Common myeloid progenitor, CD34-positive (primary cell): ENCODE data around the gene TTYH2.

Source experiments
- CTCF ChIA-PET: fragments of 350-600 bp; sonication (Branson Sonifier 250); formaldehyde crosslinking; loops from one replicate; lab custom pipeline; 2021; ENCODE audit warnings: antibody characterized with exemption; lab: Charles Lee
- POLR2A ChIA-PET: fragments of 350-600 bp; sonication (Branson Sonifier 250); formaldehyde crosslinking; loops from one replicate; lab custom pipeline; 2021; ENCODE audit warnings: antibody characterized with exemption; lab: Charles Lee
- DNase-seq, 3 donors: peaks; one replicate each; pipeline versions ENCODE4 v3.0.0 to v3.0.0-alpha.2; 2013
- H3K27ac ChIP-seq, 2 experiments: 1 replicate in 1 of 2; 2 replicates in 1 of 2; pipeline ENCODE4 v1.7.0; 2013; ENCODE audit warnings: inconsistent platforms in 2 of 2, low read length in 2 of 2, mild to moderate bottlenecking in 2 of 2, low read depth in 1 of 2, moderate library complexity in 1 of 2; ENCODE audit not compliant: severe bottlenecking in 2 of 2, insufficient read depth in 1 of 2, poor library complexity in 1 of 2
- H3K27me3 ChIP-seq, 5 experiments: replicated peaks in 2 of 5; 1 replicate in 3 of 5; 2 replicates in 2 of 5; pipeline versions ENCODE4 v1.6.1 to v1.7.0; 2013; ENCODE audit warnings: low read length in 4 of 5, mild to moderate bottlenecking in 2 of 5, moderate library complexity in 2 of 5, inconsistent platforms in 1 of 5; ENCODE audit not compliant: insufficient read depth in 5 of 5, control insufficient read depth in 4 of 5
- H3K36me3 ChIP-seq, 4 experiments: 1 replicate in 2 of 4; 2 replicates in 2 of 4; pipeline versions ENCODE4 v1.6.1 to v1.7.0; 2013; ENCODE audit warnings: low read length in 3 of 4, control low read depth in 1 of 4, mild to moderate bottlenecking in 1 of 4; ENCODE audit not compliant: control insufficient read depth in 4 of 4, insufficient read depth in 4 of 4
- H3K4me1 ChIP-seq, 4 experiments: 1 replicate in 3 of 4; 2 replicates in 1 of 4; pipeline versions ENCODE4 v1.6.1 to v1.7.1; 2013; ENCODE audit warnings: low read length in 3 of 4, mild to moderate bottlenecking in 3 of 4, control low read depth in 1 of 4, inconsistent platforms in 1 of 4, moderate library complexity in 1 of 4; ENCODE audit not compliant: control insufficient read depth in 4 of 4, insufficient read depth in 4 of 4; ENCODE audit errors: control extremely low read depth in 1 of 4
- H3K4me3 ChIP-seq, 7 experiments: 1 replicate in 4 of 7; 2 replicates in 3 of 7; pipeline versions ENCODE4 v1.5.1 to v1.7.0; 2013; ENCODE audit warnings: mild to moderate bottlenecking in 7 of 7, low read length in 6 of 7, moderate library complexity in 6 of 7, inconsistent platforms in 2 of 7, low read depth in 2 of 7, control low read depth in 1 of 7; ENCODE audit not compliant: insufficient read depth in 4 of 7, control insufficient read depth in 1 of 7; ENCODE audit errors: extremely low read depth in 1 of 7
- H3K9me3 ChIP-seq, 5 experiments: 1 replicate in 4 of 5; 2 replicates in 1 of 5; pipeline versions ENCODE4 v1.6.1 to v1.7.1; 2013; ENCODE audit warnings: low read length in 4 of 5, mild to moderate bottlenecking in 2 of 5, inconsistent platforms in 1 of 5, low read depth in 1 of 5, moderate library complexity in 1 of 5; ENCODE audit not compliant: control insufficient read depth in 4 of 5, insufficient read depth in 2 of 5; ENCODE audit errors: control extremely low read depth in 1 of 5
- WGBS: methylation state at CpG from one replicate; pipeline ENCODE4 v1.1.5; 2013; ENCODE audit not compliant: insufficient coverage; 5-methylcytosine and 5-hydroxymethylcytosine counted together

The TTYH2 gene

DNA sequence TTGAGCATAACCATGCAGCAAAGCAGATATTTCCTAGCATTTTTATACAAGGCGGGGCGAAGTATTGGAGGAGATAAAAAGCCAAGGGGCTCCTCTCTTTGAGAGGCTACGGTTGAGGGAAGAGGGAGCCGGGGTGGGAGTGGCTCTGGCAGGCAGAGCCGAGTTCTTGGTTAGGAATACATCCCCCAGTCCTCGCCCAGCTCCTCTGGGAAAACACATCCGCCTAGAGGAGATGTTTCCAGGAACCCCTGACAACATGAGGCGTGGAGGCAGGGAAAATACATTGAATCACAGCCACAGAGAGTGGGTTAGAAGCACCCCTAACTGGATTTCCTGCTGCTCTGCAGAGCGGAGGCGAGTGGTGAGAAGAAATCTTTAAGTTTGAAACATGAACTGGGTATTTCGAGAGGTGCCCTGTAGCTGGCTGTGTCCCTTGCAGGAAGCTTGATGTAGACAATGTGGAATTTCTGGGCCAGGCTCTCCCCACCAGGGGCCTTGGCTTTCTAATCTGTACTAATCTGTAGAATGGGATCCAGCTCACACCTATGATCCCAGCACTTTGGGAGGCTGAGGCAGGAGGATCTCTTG is 27.3 kb downstream of the TTYH2 start:
- CTCF ChIA-PET, result interaction anchor here (0.7 to 1.3 kb wide), 3 partner anchors 18 to 117 kb away, joined by 3 to 4 read pairs (median 3); no protein-coding TSS in a partner anchor
- H3K4me1 ChIP-seq, result peaks cover 0 to 6% (median under 1%) of the 10 kb centered on the region in 4 experiments

DNA sequence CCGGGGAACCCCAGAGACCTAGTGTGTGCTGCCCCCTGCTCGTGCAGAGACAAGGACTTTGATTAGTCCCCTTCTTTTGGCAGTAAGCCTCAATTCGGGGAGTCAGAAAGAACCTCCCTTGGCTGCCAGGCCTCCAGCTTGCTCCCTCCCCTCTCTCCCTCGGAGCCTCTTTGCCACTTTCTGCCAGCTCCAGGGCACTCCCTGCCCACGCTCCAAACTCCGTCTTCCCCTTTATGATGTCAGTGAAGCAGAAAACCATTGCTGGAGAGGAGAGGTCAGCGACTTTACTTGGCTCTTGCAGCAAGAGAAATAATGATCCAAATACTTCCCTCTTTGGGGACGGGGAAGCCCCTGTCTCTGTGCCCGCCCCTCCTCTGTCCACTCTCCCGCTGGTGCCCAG is 28.1 kb downstream of the TTYH2 start:
- WGBS, result 100% methylated on average over 6 of the region's 10 CpGs
- ChIA-PET CTCF (interaction anchor here (1.1 kb wide), 1 partner anchor 17 kb away, joined by 4 read pairs; no protein-coding TSS in a partner anchor), POLR2A (no interaction called here)
- Histone ChIP-seq H3K4me1 (peaks cover 0 to 13% (median 4%) of the 10 kb centered on the region in 4 experiments), H3K27me3 (no peaks in the 10 kb centered on the region), H3K9me3 (no peaks in the 10 kb centered on the region), H3K27ac (no peak overlapping the region), H3K36me3 (no peaks in the 10 kb centered on the region), H3K4me3 (no peak overlapping the region)
- no peak for DNase-seq

More for the DNA sequence above, 27.3 kb downstream of the TTYH2 start:
- Histone ChIP-seq H3K27me3 (no peaks in the 10 kb centered on the region), H3K4me3 (no peak overlapping the region), H3K27ac (no peak overlapping the region), H3K36me3 (no peaks in the 10 kb centered on the region), H3K9me3 (no peaks in the 10 kb centered on the region)
- no peak for DNase-seq
- POLR2A ChIA-PET, result no interaction called here
- 98% methylated on average over 9 of the region's 11 CpGs for WGBS

- no peaks in the 10 kb centered on the region for H3K36me3 ChIP-seq
- peaks cover 0 to 13% (median 4%) of the 10 kb centered on the region in 4 experiments for H3K4me1 ChIP-seq
- 100% methylated on average over 1 of the region's 2 CpGs for WGBS
- ChIA-PET POLR2A (no interaction called here), CTCF (interaction anchor here (1.1 kb wide), 1 partner anchor 17 kb away, joined by 4 read pairs; no protein-coding TSS in a partner anchor)
- no peak overlapping the region for H3K27ac ChIP-seq
- H3K27me3 ChIP-seq, result no peaks in the 10 kb centered on the region
- H3K9me3 ChIP-seq, result no peaks in the 10 kb centered on the region
- H3K4me3 ChIP-seq, result no peak overlapping the region
- no peak for DNase-seq
Measured at GRCh38 chr17:74241847-74242246, 28.5 kb downstream of the TTYH2 start.

- Histone ChIP-seq H3K4me1 (peaks cover 0 to 13% (median 4%) of the 10 kb centered on the region in 4 experiments), H3K27ac (no peak overlapping the region), H3K4me3 (no peak overlapping the region), H3K36me3 (no peaks in the 10 kb centered on the region), H3K27me3 (no peaks in the 10 kb centered on the region), H3K9me3 (no peaks in the 10 kb centered on the region)
- 97% methylated on average over 13 of the region's 13 CpGs for WGBS
- CTCF ChIA-PET, result interaction anchor here (0.6 kb wide), 1 partner anchor 9 kb away, joined by 3 read pairs; no protein-coding TSS in a partner anchor
- DNase-seq, result no peak
- POLR2A ChIA-PET, result interaction anchor here (0.6 kb wide), 1 partner anchor 610 kb away, joined by 3 read pairs; no protein-coding TSS in a partner anchor
Measured at GRCh38 chr17:74243013-74243755, 29.8 kb downstream of the TTYH2 start.

DNA sequence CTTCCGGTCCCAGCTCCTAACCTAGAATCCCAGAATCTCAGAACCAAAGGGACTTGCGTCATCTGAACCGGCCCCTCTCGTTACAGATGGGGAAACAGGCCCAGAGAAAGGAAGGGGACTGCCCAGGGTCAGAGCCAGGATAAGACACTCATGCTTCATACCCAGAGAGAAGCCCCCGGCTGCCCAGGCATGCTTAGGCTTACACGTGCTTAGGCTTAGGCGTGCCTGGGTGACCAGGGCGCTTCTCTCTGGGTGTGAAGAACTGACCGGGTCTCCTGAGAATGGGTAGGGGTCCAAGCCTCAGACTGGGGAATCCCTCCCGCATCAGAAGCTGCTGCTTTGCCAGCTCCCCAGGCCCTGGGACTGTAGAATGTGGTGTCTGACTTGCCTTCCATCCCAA is 30.8 kb downstream of the TTYH2 start:
- H3K4me3 ChIP-seq, result no peak overlapping the region
- DNase-seq, result no peak
- H3K4me1 ChIP-seq, result peaks cover 0 to 13% (median 4%) of the 10 kb centered on the region in 4 experiments
- WGBS, result 97% methylated on average over 10 of the region's 10 CpGs
- CTCF ChIA-PET, result interaction anchor here (0.7 kb wide), 1 partner anchor 123 kb away, joined by 3 read pairs; the partner anchor contains the start of gene GPR142
- no peaks in the 10 kb centered on the region for H3K36me3 ChIP-seq
- no peak overlapping the region for H3K27ac ChIP-seq
- POLR2A ChIA-PET, result no interaction called here
- no peaks in the 10 kb centered on the region for H3K27me3 ChIP-seq
- H3K9me3 ChIP-seq, result no peaks in the 10 kb centered on the region

- WGBS, result 91% methylated on average over 5 of the region's 6 CpGs
- H3K36me3 ChIP-seq, result no peaks in the 10 kb centered on the region
- POLR2A ChIA-PET, result no interaction called here
- H3K4me3 ChIP-seq, result no peak overlapping the region
- H3K27me3 ChIP-seq, result no peaks in the 10 kb centered on the region
- H3K4me1 ChIP-seq, result peaks cover 0 to 17% (median 4%) of the 10 kb centered on the region in 4 experiments
- no peak for DNase-seq
- CTCF ChIA-PET, result interaction anchor here (0.7 kb wide), 1 partner anchor 123 kb away, joined by 3 read pairs; the partner anchor contains the start of gene GPR142
- H3K27ac ChIP-seq, result no peak overlapping the region
- no peaks in the 10 kb centered on the region for H3K9me3 ChIP-seq
Measured at GRCh38 chr17:74244548-74244947, 31.2 kb downstream of the TTYH2 start.
